Mucosa of rectum (tissue), 2 donors: ENCODE results near the gene LIMS2.
A peak's percentile ranks its signal among the peaks of the same experiment; 100 is the strongest.

Source experiments
- H3K27ac ChIP-seq, 2 donors: one replicate each; pipeline ENCODE4 v1.7.0; 2013; ENCODE audit warnings: inconsistent platforms in 2 of 2, low read depth in 2 of 2, low read length in 2 of 2
- H3K27me3 ChIP-seq, 2 donors: one replicate each; pipeline ENCODE4 v1.7.0; 2013; ENCODE audit warnings: low read length in 2 of 2; ENCODE audit not compliant: control insufficient read depth in 2 of 2, insufficient read depth in 2 of 2
- H3K36me3 ChIP-seq, 2 donors: one replicate each; pipeline ENCODE4 v1.7.0; 2013; ENCODE audit warnings: low read length in 2 of 2; ENCODE audit not compliant: control insufficient read depth in 2 of 2, insufficient read depth in 2 of 2
- H3K4me1 ChIP-seq, 2 donors: one replicate each; pipeline ENCODE4 v1.7.0; 2013; ENCODE audit warnings: low read length in 2 of 2, mild to moderate bottlenecking in 1 of 2; ENCODE audit not compliant: control insufficient read depth in 2 of 2, insufficient read depth in 2 of 2
- H3K4me3 ChIP-seq, 2 donors: one replicate each; pipeline ENCODE4 v1.7.0; 2013; ENCODE audit warnings: low read length in 2 of 2
- H3K9ac ChIP-seq, 2 donors: one replicate each; pipeline ENCODE4 v1.7.0; 2013; ENCODE audit warnings: low read length in 2 of 2, low read depth in 1 of 2, mild to moderate bottlenecking in 1 of 2
- H3K9me3 ChIP-seq, 2 donors: one replicate each; pipeline ENCODE4 v1.7.0; 2013; ENCODE audit warnings: low read length in 2 of 2; ENCODE audit not compliant: control insufficient read depth in 2 of 2
- donor health status: healthy.
- donor health status: Normal muscosa, but diverticular disease.

LIMS2 gene

GRCh38 chr2:127664065-127664894 lies 11.1 kb downstream of the LIMS2 start:
- peaks cover 3 to 7% of the 10 kb centered on the region in 2 donors for H3K4me1 ChIP-seq
- no peaks in the 10 kb centered on the region for H3K9me3 ChIP-seq
- H3K9ac ChIP-seq = no peak overlapping the region
- H3K4me3 ChIP-seq = peak overlapping the region; percentile 11 to 43
- peak overlapping the region; percentile 21 to 62 for H3K27ac ChIP-seq
- peaks cover 17 to 19% of the 10 kb centered on the region in 2 donors for H3K27me3 ChIP-seq
- H3K36me3 ChIP-seq = no peaks in the 10 kb centered on the region

- peaks cover 17 to 19% of the 10 kb centered on the region in 2 donors for H3K27me3 ChIP-seq
- H3K4me3 ChIP-seq = no peak overlapping the region
- no peaks in the 10 kb centered on the region for H3K9me3 ChIP-seq
- H3K36me3 ChIP-seq = no peaks in the 10 kb centered on the region
- peak overlapping the region in 1 of 2 donors; percentile 56 for H3K27ac ChIP-seq
- H3K4me1 ChIP-seq = peaks cover 3 to 7% of the 10 kb centered on the region in 2 donors
- no peak overlapping the region for H3K9ac ChIP-seq
Measured at GRCh38 chr2:127663566-127664064, 11.7 kb downstream of the LIMS2 start.

GRCh38 chr2:127662937-127663565 lies 12.3 kb downstream of the LIMS2 start:
- Histone ChIP-seq H3K36me3 (no peaks in the 10 kb centered on the region), H3K9me3 (no peaks in the 10 kb centered on the region), H3K4me1 (peaks cover 3 to 7% of the 10 kb centered on the region in 2 donors), H3K27ac (peak overlapping the region in 1 of 2 donors; percentile 33), H3K4me3 (no peak overlapping the region), H3K9ac (no peak overlapping the region), H3K27me3 (peaks cover 17 to 19% of the 10 kb centered on the region in 2 donors)

- Histone ChIP-seq H3K27ac (peak overlapping the region in 1 of 2 donors; percentile 35), H3K4me1 (peaks cover 3 to 7% of the 10 kb centered on the region in 2 donors), H3K36me3 (no peaks in the 10 kb centered on the region), H3K27me3 (peaks cover 17 to 19% of the 10 kb centered on the region in 2 donors), H3K9ac (no peak overlapping the region), H3K4me3 (no peak overlapping the region), H3K9me3 (no peaks in the 10 kb centered on the region)
Measured at GRCh38 chr2:127661949-127662510, 13.3 kb downstream of the LIMS2 start.

GRCh38 chr2:127661072-127661649 lies 14.2 kb downstream of the LIMS2 start:
- Histone ChIP-seq H3K9me3 (no peaks in the 10 kb centered on the region), H3K27me3 (peaks cover 15 to 17% of the 10 kb centered on the region in 2 donors), H3K4me1 (peaks cover 3 to 7% of the 10 kb centered on the region in 2 donors), H3K27ac (peak overlapping the region in 1 of 2 donors; percentile 35), H3K9ac (no peak overlapping the region), H3K36me3 (no peaks in the 10 kb centered on the region), H3K4me3 (no peak overlapping the region)

GRCh38 chr2:127660291-127660578 lies 15.1 kb downstream of the LIMS2 start:
- peaks cover 3 to 7% of the 10 kb centered on the region in 2 donors for H3K4me1 ChIP-seq
- H3K27ac ChIP-seq = no peak overlapping the region
- H3K4me3 ChIP-seq = no peak overlapping the region

GRCh38 chr2:127659408-127660290 lies 15.7 kb downstream of the LIMS2 start:
- H3K27me3 ChIP-seq = peaks cover 6 to 10% of the 10 kb centered on the region in 2 donors
- no peak overlapping the region for H3K4me3 ChIP-seq
- H3K9me3 ChIP-seq = no peaks in the 10 kb centered on the region
- peaks cover 3 to 7% of the 10 kb centered on the region in 2 donors for H3K4me1 ChIP-seq
- no peaks in the 10 kb centered on the region for H3K36me3 ChIP-seq
- no peak overlapping the region for H3K9ac ChIP-seq
- peak overlapping the region; percentile 37 to 49 for H3K27ac ChIP-seq

More at GRCh38 chr2:127660291-127660578, 15.1 kb downstream of the LIMS2 start:
- peaks cover 11 to 15% of the 10 kb centered on the region in 2 donors for H3K27me3 ChIP-seq
- no peak overlapping the region for H3K9ac ChIP-seq
- no peaks in the 10 kb centered on the region for H3K36me3 ChIP-seq
- H3K9me3 ChIP-seq = no peaks in the 10 kb centered on the region

GRCh38 chr2:127658641-127659407 lies 16.5 kb downstream of the LIMS2 start:
- peaks cover 3 to 7% of the 10 kb centered on the region in 2 donors for H3K4me1 ChIP-seq
- peaks cover 2 to 7% of the 10 kb centered on the region in 2 donors for H3K27me3 ChIP-seq
- no peak overlapping the region for H3K9ac ChIP-seq
- peak overlapping the region; percentile 37 to 58 for H3K27ac ChIP-seq
- no peak overlapping the region for H3K4me3 ChIP-seq
- H3K36me3 ChIP-seq = no peaks in the 10 kb centered on the region
- H3K9me3 ChIP-seq = no peaks in the 10 kb centered on the region

GRCh38 chr2:127658146-127658545 lies 17.2 kb downstream of the LIMS2 start:
- peak overlapping the region in 1 of 2 donors; percentile 58 for H3K27ac ChIP-seq
- peaks cover 3 to 9% of the 10 kb centered on the region in 2 donors for H3K4me1 ChIP-seq
- H3K36me3 ChIP-seq = no peaks in the 10 kb centered on the region
- H3K9ac ChIP-seq = no peak overlapping the region
- no peak overlapping the region for H3K4me3 ChIP-seq
- H3K9me3 ChIP-seq = no peaks in the 10 kb centered on the region
- H3K27me3 ChIP-seq = peaks cover 2 to 3% of the 10 kb centered on the region in 2 donors
